ENCODE results near the gene AFF3.

AFF3 gene

DNA sequence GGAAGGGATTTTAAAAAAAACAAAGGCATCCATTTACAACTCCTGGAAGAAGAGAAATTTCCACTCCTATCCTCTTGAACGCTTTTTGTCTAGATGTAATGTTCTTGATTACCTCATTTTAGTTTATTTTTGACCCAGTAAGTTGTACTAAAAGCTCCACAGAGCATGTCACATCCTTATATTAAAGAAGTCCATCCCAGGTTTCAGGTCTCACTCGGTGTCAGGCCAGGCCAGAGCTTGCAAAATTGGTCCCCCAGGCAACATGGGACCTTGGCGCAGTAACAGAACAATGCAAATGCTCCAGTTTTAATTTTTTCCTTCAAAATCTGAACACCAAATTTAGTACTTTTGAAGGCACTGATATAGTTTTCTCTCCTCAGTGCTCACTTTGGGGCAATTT, 434.2 kb downstream of the AFF3 start:
- TF ChIP-seq CTCF (IDR thresholded peaks at IDR 0.05; ENCODE audit: insufficient read depth, low read depth, low read length, missing control alignments): no peak
- no peak for DNase-seq (ENCODE audit: low read depth)
- no peak overlapping the region for H3K4me3 ChIP-seq (ENCODE audit: low read depth, low read length)

DNA sequence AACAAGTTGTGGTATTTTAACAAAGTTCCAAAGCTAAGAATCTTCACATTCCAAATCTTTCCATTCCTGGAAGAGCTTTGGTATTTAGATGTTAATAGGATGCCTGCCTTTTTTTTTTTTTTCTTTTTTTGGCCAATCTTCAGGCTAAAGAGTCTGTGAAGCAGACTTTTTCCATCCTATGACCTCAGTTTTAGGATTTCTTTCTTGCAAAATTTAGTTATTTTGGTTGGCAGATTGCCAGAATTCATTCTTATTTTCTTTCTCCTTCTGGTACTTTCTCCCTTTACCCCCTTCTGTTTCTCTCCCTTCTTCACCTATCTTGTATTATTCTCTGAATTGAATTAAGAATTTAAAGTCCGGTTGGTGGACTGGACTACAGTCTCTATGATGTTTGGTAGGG, 434.8 kb downstream of the AFF3 start:
- no peak overlapping the region for H3K4me3 ChIP-seq (ENCODE audit: low read depth, low read length)
- TF ChIP-seq CTCF (IDR thresholded peaks at IDR 0.05; ENCODE audit: insufficient read depth, low read depth, low read length, missing control alignments): no peak
- DNase-seq (ENCODE audit: low read depth): no peak

- DNase-seq (ENCODE audit: low read depth): no peak
- no peak overlapping the region for H3K4me3 ChIP-seq (ENCODE audit: low read depth, low read length)
- no peak for TF ChIP-seq CTCF (IDR thresholded peaks at IDR 0.05; ENCODE audit: insufficient read depth, low read depth, low read length, missing control alignments)
Observed at GRCh38 chr2:99706735-99707134, 435.7 kb downstream of the AFF3 start.

DNA sequence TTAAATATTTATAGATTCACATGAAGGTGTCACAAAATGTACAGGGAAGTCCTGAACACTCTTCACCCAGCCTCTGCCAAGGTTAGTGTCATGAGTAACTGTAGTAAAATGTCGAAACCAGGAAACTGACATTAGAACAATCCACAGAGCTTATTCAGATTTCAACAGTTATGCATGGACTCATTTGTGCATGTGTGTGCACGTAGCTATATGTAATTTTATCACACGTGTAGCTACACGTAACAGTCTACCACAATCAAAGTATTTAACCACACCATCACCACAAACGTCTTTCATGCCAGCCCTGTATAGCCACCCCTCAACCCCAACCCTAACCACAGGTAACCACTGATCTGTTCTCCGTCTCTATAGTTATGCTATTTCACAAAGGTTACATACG, 440.9 kb downstream of the AFF3 start:
- no peak for DNase-seq (ENCODE audit: low read depth)
- TF ChIP-seq CTCF (IDR thresholded peaks at IDR 0.05; ENCODE audit: insufficient read depth, low read depth, low read length, missing control alignments): no peak
- no peak overlapping the region for H3K4me3 ChIP-seq (ENCODE audit: low read depth, low read length)

DNA sequence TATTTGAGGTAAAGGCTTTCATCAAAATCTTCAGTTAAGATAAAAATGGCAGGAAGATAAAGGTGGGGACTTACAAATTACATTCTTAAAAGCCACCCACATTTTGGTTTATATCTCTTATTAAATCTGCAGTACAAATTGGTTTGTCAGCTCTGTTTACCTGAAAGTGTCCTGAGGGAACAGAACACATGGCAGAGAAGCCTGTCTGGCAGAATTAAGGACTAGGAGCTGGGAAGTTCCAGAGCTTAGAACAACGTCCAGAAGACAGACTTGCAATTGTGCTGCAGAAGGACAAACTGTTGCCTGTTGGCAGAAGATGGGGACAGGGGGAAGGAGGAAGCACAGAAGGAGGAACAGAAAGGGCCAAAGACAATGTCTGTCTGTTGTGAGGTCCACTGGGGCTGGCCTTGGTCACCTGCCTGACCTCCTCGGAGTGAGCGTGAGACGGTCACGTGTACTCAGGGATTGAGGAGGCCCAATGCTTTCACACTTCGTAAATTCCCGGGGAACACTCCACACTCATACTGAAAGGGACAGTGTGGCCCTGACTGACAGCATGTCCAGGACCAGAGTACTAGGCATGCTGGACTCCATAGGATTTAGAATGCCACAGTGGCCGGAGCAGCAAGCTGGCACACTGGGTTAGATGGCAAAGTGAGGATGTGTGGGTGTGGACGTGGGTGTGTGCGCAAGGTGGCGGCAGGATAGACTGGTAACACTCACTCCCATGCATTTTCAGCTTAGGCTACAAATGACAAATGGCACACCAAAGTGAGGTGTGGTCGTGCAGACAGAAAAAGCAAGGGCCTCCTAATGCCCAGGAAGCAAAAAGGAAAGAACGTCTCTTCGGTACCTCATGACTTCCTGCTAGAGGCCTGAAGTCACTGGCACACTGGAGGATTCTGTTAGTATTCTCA, 441.6 kb downstream of the AFF3 start:
- DNase-seq (ENCODE audit: low read depth): no peak
- TF ChIP-seq CTCF (IDR thresholded peaks at IDR 0.05; ENCODE audit: insufficient read depth, low read depth, low read length, missing control alignments): no peak
- no peak overlapping the region for H3K4me3 ChIP-seq (ENCODE audit: low read depth, low read length)

- DNase-seq (ENCODE audit: low read depth): no peak
Observed at GRCh38 chr2:99698896-99699295, 443.5 kb downstream of the AFF3 start.

More at GRCh38 chr2:99698896-99699295, 443.5 kb downstream of the AFF3 start:
- TF ChIP-seq CTCF (IDR thresholded peaks at IDR 0.05; ENCODE audit: insufficient read depth, low read depth, low read length, missing control alignments): no peak
- no peak overlapping the region for H3K4me3 ChIP-seq (ENCODE audit: low read depth, low read length)

All from GM12865 (cell line).